NCI-H82 treated with DMSO at 0.1 percent for 48 hours (cell line): ENCODE data around the gene ATG12.
"Not testable (repeated sequence)": the region's sequence is repeated elsewhere in the genome, so short reads cannot be mapped to it uniquely, and the experiment has no call there.

Source experiments
- DNase-seq: peaks from one replicate; lab custom pipeline; 2025; ENCODE audit not compliant: unreplicated experiment; lab: John Stamatoyannopoulos, UW

The ATG12 gene

GRCh38 chr5:115841382-115842088, at the start of gene ATG12, which contains the start of gene AP3S1:
Gene ATG12 (minus strand): TSS chr5:115841565. CDS start chr5:115841552, 13 bp downstream.
Gene AP3S1 (plus strand): TSS chr5:115841935. CDS start chr5:115842038, 103 bp downstream.
- peak; percentile 85 for DNase-seq

- no peak for DNase-seq
Observed at GRCh38 chr5:115888027-115888426, 46.7 kb upstream of the ATG12 start.

- DNase-seq = not testable (repeated sequence)
Observed at GRCh38 chr5:115885208-115885607, 43.8 kb upstream of the ATG12 start.

- DNase-seq = no peak
Observed at GRCh38 chr5:115884704-115885103, 43.3 kb upstream of the ATG12 start.

- not testable (repeated sequence) for DNase-seq
Observed at GRCh38 chr5:115882434-115882833, 41.1 kb upstream of the ATG12 start.

- DNase-seq = not testable (repeated sequence)
Observed at GRCh38 chr5:115877342-115877741, 36.0 kb upstream of the ATG12 start.

GRCh38 chr5:115875447-115875846, 34.1 kb upstream of the ATG12 start:
- no peak for DNase-seq

GRCh38 chr5:115873392-115873791, 32.0 kb upstream of the ATG12 start:
- DNase-seq = no peak

- no peak for DNase-seq
Observed at GRCh38 chr5:115872447-115872846, 31.1 kb upstream of the ATG12 start.

GRCh38 chr5:115869256-115869795, 28.0 kb upstream of the ATG12 start:
- DNase-seq = no peak

GRCh38 chr5:115859378-115859777, 18.0 kb upstream of the ATG12 start:
- no peak for DNase-seq

GRCh38 chr5:115858396-115858795, 17.0 kb upstream of the ATG12 start:
- no peak for DNase-seq

- no peak for DNase-seq
Observed at GRCh38 chr5:115857626-115858349, 16.4 kb upstream of the ATG12 start.

- no peak for DNase-seq
Observed at GRCh38 chr5:115857057-115857479, 15.7 kb upstream of the ATG12 start.

GRCh38 chr5:115855959-115856358, 14.6 kb upstream of the ATG12 start:
- no peak for DNase-seq

GRCh38 chr5:115854139-115854538, 12.8 kb upstream of the ATG12 start:
- DNase-seq = no peak

- no peak for DNase-seq
Observed at GRCh38 chr5:115850744-115851416, 9.5 kb upstream of the ATG12 start.

- no peak for DNase-seq
Observed at GRCh38 chr5:115849258-115849798, 8.0 kb upstream of the ATG12 start.

- DNase-seq = no peak
Observed at GRCh38 chr5:115847290-115847689, 5.9 kb upstream of the ATG12 start.

- DNase-seq = no peak
Observed at GRCh38 chr5:115844321-115844817, 3.0 kb upstream of the ATG12 start.
